CD4-positive, alpha-beta T cell treated with Interleukin-15 for 1 hour (primary cell): ENCODE results near the gene EPDR1.
"Not testable (repeated sequence)": the region's sequence is repeated elsewhere in the genome, so short reads cannot be mapped to it uniquely, and the experiment has no call there.

Experiments
- DNase-seq: peaks from one replicate; pipeline ENCODE4 v3.0.0-alpha.2; 2020

The EPDR1 gene

DNA sequence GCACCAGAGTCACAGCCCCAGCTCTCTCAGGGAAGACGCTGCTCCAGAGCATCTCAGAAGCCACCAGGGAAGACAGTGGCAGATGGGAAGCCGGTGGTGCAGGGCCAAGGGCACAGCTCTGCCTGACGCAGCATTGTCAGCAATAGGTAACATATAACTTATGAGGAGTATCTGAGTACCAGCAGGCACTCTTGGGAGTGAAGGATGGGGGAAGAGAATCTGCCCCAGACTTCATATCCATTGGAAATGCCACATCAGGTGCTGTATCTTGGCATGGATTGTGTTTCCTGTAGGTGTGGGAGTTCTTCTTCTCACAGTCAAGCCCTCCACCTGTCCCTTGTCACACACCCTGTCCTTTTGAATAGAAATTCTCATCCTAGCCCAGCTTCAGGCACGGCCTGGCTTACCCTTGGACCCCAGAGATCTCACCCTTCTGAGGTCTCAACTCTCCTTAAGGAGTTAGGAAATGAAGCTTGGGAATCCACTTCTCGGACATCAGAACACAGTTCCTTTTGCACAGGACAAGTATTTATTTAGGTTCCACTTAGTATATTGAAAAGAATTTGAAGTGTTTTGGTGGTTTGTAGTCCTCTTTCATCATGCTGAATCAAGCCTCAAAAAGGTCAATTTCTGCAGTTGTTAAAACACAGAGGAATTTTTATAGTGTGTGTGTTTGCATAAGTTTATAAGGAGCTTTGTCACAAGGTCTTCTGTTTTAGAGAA lies 9.9 kb downstream of the EPDR1 start:
- no peak for DNase-seq

DNA sequence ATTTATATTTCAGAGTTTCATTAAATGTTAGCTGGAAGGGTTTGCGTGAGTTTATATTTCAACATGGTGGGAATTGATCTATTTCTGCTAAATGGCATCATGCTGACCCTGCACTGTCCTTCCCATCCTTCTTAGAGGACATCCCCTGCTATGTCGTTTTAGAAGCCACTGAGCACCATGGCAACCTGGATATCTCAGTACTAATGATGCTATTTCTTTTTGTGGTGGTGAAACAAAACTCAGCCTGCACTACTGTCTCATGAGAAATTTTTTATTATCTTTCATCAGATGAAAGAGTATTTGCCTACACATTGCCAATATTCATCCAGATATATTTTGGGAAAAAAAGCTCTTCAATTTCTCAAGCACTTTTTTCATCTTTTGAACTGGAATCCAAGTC lies 12.1 kb downstream of the EPDR1 start:
- DNase-seq: no peak

DNA sequence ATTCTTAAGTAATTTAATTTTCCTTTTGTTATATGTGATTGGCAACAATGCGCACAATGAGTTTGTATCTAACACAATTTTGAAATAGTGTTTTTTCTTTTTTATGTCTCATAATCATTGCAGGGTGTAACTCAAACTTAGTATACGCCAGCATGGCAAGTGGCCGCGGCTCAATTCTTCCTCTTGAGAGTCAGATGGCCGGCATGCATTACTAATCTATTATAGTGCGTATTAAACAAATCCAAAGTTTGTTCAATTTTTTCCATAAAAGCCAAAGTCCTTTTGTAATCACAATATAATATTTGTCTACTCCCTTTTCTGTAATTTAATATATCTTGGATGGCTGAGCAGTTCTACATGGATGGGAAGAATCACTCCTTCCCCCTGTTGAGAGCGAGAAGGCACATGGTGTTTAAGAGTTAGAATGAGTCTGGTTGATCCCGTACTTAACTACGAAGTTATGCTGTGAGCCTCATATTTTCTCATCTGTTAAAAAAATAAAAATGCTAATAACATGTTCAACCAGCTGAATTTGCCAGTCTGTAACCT lies 12.7 kb downstream of the EPDR1 start:
- DNase-seq: no peak

DNA sequence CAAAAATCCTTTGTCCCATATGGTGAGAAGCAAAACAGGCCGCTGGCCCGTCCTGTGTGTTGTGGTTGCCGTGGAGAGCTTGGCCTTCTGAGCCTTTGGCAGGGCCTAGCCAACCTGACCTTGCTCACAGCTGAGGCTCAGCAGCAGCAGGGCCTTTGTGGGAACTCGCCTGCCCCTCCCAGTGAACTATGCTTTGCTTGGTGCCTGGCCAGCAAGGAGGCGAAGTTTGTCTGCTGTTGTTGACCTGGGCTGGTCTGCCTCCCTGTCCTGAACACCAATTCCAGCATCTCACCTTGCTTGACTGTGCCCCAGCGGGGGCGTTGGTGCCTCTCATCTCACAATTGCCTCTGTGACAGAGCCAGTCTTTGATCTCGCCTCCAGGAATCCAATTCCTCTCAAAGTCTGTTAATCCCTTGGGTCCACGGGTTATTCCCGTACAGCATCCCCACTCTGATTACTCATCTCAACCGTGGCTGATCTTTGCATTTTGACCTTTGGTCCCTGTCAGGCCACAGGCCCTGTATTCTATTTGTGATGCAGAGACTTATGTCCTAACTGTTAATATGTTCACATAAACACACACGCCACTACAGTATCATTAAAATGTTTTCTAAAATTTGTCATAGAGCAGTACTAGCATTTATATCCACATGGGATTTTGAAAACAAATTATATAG lies 22.6 kb downstream of the EPDR1 start:
- no peak for DNase-seq

DNA sequence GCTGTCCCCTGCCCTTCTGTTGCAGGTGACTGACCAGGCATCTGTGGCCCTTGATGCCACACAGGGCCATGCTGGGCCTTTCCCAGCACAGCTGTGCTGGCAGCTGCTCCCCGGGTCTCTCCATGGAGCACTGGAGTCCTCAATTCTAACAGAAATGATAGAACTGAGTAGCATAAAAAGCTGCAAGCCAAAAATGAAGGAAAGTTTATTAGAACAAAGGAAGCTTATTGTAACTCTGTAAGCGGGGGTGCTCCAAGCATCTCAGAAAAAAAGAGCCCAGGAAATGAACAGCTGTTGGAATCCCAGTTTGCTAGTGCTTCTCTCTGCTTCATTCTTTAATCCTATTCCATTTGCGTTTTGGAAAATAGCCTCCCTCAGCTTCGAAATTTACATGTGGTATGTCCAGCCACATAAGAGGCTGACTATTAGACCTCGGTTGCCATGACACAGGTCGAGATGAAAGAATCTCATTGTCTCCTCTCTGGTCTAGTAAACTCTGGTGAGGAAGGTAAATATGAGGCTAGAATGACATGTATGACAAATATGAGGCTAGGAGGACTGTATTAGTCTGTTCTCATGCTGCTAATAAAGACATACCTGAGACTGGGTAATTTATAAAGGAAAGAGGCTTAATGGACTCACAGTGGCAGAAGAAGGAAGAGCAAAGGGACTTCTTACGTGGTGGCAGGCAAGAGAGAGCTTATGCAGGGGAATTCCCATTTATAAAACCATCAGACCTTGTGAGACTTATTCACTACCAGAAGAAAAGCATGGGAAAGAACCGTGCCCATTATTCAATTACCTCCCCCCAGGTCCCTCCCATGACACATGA lies 23.7 kb downstream of the EPDR1 start:
- DNase-seq: no peak

DNA sequence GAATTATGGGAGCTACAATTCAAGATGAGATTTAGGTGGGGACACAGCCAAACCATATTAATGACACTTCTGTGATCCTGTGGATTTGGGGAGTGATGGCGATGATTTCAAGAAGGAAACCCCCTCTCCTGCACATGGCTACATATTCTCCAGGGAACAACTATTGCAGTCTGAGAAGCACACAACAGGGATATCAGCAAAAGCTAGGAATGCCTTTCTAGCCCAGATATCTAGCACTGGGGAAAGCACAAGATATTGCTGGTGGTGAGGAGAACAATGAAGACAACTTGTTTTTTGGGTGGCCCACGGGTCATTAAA lies 24.3 kb downstream of the EPDR1 start:
- no peak for DNase-seq

DNA sequence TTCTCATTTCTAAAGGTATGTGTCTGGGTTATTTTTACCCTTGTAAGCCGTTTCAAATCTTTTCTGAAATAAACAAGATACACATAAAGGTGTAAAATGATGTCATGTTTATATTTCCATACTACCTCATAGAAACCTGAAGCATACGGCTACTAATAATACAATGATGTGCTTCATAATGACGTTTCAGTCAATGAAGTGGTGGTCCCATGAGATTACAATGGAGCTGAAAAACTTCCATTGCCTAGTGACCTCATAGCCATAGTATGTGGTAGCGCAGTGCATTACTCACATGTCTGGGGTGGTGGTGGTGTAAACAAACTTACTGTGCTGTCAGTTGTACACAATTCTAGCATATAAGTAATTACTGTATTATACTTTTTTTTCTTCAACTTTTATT lies 24.9 kb downstream of the EPDR1 start:
- DNase-seq: no peak

DNA sequence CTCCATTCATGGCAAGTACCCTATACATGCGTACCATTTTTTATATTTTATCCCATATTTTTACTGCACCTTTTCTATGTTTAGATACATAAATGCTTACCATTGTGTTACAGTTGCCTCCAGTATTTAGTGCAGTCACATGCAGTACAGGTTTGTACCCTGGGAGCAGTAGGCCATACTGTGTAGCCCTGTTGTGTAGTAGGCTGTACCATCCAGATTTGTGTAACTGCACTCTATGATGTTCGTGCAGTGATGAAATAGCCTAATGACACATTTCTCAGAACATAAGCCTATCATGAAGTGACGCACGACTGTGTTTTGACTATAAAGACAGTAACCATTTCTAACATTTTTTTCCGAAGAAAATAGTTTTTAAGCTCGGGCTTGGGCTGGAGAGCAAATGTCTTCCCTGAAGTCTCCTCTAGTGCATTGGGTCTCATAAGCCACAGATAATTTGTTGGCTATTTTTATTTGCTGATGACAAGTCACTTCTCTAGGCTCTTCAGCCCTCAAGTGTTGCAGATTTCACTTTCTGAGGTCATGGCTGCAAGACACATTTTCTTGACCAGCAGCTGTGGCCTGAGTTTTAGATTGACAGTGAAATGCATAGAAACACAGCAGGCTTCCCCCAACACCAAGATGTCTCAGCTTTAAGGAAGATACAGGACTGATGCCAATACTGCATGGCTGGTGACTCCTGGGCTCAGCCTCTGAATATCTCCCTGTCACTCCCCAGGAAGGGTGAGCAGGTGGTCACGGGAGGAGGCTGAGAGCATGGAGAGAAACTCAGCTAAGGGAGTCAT lies 26.9 kb downstream of the EPDR1 start:
- no peak for DNase-seq

DNA sequence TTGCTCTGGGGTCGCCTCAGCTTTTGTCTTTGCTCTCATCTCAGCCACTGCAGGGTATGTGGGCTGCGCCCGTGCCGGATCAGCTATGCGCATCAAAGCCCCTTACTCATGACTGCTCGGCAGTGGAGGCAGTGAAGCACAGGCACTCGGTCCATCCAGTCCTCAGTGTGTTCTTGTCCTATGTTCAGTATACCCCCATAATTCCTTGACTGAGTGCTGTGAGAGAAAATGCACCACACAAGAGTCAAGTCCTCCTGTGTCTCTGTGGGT lies 27.4 kb downstream of the EPDR1 start:
- no peak for DNase-seq

DNA sequence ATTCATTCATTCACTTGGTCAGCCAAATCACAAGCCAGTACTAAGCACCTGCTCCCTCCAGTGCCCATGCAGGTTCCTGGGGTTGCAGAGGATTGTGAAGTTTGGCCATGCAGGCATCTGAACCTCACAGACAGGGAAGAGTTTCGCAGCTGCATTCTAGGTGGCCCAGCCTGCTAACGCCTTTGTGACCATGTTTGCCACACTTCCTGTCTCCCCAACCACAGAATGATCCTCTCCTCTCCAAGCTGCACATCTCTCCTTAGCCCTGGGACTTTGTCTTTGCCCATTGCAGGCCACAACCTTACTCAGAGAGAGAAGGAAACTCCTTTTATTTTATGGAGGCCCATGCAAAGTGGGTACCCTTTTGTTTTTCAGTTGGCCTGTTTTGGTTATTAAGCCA lies 31.8 kb downstream of the EPDR1 start:
- no peak for DNase-seq

DNA sequence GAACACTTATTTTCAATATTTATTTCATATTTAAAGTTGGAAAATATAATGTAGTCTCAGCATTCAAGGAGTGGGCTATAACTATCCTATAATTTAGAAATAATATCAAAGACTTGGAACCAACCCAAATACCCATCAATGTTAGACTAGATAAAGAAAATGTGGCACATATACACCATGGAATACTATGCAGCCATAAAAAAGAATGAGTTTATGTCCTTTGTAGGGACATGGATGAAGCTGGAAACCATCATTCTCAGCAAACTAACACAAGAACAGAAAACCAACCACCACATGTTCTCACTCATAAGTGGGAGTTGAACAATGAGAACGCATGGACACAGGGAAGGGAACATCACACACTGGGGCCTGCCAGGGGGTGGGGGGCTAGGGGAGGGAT lies 33.8 kb downstream of the EPDR1 start:
- not testable (repeated sequence) for DNase-seq

DNA sequence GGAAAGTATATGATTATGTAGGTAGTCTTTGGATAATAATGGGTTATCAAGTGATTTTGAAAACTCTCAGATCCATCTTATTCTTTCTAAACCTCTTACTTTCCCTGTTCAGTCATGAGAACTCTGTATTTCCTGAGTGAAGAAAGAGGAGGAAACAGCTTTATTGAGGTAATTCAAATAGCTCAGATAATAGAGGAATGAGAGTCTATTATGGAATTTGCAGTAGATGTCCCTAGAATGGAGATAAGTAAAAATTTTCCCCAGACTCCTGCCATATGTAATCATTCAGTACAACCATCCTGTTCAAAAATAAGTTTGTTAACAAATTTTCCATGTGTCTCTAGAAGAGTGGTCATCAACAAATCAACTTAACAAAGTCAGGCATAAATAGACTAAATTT lies 36.4 kb downstream of the EPDR1 start:
- DNase-seq: no peak

DNA sequence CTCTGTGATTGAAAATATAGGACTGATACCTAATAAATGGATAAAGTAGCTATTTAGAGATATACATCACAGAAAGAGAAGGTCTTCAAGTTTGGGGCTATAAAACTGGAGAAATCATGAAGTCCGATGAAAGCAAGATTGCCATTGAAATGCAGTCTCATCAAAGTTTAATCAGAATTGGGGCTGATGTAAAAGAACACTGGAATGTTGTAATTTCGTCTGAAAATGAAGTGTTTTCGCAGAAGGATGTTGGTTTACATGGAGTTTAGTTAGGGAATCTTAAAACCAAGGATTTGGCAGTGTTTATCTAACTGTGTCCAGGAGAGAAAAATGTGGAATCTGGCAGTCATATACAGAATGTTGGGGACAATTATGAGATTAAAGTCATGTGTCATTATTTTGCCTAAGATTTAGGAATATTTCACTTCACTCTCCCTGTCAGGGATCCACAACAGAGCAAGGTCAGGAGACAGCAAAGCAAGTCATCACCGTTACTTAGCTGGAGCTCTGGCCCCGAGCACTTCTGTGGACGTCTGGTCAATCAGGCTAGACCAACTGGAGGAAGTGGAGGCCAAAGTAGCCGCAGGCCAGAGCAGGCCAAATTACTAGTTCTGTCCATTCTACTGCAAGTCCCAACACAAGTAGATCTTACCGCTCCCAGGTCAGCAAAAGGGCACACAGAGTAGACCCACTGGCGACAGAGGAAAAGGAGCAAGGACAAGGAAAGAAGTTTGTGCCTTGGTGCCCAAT lies 37.0 kb downstream of the EPDR1 start:
- DNase-seq: no peak

DNA sequence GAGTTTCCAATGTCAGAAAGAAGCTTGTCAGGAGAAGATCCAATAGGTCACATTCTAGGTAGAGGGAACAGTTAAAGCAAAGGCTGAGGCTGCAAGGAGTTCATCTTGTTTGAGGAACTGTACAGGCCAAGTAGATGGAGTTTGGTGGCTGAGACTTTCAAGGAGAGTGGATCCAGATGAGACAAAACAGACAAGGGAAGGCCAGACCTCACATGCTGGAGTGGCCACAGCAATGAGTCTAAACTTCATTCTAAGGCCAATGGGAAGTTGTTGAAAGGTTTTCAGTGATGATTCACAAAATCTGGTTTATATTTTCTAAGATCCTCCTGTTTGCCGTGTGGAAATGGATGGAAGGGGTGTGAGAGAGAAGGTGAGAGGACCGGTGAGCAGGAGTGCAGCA lies 40.0 kb downstream of the EPDR1 start:
- DNase-seq: no peak

DNA sequence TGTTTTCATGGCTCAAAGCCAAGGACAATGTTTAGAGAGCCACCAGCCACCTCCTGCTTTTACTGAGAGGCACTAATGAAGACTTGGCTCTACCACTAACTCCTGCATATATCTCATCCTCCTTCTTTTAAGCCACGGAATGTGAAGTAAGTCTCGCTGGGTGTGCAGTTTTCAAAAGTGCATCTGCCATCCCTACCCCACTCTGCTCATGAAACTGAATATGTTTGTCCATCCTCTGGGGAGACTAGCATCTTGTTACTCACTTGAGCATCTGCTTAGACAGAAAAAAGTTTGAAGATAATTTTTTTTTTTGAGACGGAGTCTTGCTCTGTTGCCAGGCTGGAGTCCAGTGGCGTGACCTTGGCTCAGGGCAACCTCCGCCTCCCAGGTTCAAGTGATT lies 40.8 kb downstream of the EPDR1 start:
- DNase-seq: no peak

DNA sequence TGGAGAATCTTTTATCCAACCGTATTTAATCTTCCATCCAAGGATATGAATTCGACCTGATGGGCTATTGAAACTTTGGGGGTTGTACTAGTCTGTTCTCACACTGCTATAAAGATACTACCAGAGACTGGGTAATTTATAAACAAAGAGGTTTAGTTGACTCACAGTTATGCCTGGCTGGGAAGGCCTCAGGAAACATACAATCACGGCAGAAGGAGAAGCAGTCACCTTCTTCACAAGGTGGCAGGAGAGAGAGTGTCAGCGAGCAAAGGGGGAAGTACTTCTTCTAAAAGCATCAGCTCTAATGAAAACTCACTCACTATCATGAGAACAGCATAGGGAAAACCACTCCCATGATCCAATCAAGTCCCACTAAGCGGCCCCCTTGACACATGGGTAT lies 43.8 kb downstream of the EPDR1 start:
- no peak for DNase-seq

DNA sequence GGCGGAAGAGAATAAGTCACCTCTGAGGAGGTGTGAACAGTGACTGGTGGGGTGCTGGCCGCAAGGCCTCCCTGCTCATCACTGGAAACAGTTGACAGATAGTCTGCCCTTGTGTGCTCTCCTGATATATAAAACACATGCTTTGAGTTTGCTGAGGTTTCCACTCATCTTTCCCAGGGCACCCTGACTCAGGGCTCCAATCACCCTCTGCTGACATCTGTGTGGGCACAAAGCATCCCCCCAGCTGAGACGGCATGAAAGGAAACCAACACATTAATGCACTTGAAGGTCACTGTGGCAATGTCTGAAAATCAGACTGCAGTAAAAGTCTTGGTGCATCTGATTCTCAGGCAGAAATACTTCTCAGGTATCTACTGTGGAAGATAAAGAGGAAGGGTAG lies 49.8 kb downstream of the EPDR1 start:
- DNase-seq: no peak

DNA sequence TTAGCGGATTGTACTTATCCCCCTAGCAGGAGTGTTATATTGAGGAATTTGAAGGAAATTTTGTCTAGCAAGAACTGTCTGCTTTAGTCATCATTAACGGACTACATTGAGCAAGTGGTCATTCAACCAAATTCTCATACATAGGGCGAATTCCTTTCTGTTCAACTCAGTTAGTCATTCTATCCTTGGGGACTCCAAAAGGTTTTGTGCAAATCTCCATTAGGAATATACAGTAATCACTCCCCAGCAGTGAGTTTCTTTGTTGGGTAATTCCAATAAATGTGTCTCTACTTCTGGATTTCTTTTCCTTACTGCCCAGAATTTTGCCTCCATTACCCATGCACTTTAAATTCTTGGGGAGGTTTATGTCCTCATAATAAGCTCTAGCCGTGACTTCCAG lies 51.1 kb downstream of the EPDR1 start:
- DNase-seq: no peak

DNA sequence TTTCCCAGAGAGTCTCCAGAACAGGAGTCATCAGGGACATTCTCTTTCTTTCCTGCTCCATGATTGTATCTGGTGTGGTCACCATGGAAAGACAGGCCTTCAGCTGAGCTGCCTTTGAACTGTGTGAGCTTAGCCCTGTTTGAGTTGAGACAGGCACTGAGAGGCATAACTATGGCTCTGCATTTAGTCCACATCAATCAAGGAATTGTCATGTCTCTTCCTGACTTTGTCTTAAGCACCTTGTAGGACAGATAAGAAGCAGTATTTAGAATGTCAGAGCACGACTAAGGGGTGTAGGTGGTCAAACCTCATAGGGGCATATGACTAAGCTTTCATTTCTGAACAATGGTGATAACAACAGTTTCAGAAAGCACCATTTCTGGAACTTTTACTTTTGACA lies 53.5 kb downstream of the EPDR1 start:
- no peak for DNase-seq

DNA sequence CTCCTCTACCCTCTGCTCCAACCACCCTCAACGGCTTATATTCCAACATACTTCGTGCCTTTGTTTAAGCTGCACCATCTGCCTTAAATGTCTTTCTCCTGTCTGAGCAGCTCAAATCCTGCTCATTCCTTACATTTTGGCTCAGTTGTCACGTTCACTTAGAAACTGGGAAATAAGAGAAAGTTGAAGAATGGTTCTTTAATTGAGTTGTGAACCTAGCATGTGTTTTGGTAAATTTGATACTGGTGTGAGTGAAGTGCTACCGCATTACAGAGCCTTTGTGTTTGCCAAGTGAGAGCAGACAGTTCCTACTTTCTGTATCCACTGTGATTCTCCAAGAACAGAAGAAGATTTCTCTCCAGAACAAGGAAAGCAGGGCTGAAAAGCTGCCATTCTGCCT lies 54.3 kb downstream of the EPDR1 start:
- no peak for DNase-seq

DNA sequence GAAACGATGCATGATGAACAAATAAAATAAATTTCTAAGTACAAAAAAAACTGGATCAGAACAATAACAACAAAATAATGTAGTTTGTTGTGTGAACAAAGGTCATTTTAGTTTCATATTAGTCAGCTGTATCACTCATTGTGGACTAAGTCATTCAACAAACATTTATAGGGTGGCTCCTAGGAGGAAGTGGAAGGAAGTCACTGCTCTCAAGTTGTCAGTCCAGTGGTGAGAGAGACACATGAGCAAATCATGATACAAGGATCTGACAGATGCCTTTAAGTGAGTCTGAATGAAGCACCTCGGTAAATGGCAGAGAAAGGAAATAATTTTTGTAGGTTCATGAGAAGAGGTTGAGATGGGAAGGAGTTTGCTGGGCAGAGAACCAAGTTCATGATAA lies 56.8 kb downstream of the EPDR1 start:
- DNase-seq: no peak

DNA sequence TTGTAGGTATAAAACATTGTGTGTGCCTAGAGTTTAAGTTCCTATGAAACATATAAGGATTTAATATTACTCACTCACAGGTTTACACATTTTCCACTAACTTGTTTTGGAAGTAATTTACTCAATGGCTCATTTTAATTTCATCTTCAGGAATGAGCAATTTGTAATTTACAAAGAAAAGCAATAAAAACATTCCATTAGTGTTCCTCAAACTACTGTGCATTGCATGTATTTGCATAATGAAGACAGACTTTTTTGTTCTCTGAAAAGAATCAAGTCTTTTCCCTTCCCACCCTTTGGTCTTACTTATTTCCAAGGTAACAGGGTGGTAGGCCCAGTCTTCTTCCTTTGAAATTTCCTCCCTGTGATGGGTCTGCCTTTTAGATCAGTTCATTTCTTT lies 61.2 kb downstream of the EPDR1 start:
- DNase-seq: no peak

DNA sequence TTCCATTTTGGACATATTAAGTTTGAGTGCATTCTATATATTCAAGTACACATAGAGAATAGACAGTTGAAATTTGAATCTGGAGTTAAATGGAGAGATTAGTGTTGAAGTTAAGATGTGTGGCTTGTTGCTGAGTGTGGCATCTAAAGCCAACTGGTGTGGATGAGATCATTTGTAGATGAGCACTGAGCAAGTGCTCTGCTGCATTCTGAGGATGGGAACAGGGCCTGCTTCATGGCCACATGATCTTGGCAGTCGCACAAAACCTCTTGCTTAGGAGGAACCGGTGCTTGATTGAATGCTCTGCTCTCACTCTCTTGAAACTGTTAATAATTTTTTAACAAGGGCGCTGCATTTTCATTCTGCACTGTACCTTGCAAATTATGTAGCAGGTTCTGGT lies 62.0 kb downstream of the EPDR1 start:
- no peak for DNase-seq
